OCI-LY1 (cell line): ENCODE measurements around the gene SLC27A1.

ENCODE experiments used
- EZH2 ChIP-seq: fragments of 200-600 bp; sonication (generic), shearing (Covaris generic); IDR thresholded peaks from 2 replicates; pipeline ENCODE4 v1.8.0; 2017; ENCODE audit warnings: borderline replicate concordance, mixed run types, mild to moderate bottlenecking, antibody characterized with exemption, low read length, moderate library complexity, mixed read lengths
- TF ChIP-seq, protein P1 (sequence below): fragments of 200-600 bp; sonication (generic), shearing (Covaris generic); IDR thresholded peaks from 2 replicates; pipeline ENCODE4 v1.5.1; 2017; ENCODE audit warnings: mild to moderate bottlenecking, antibody characterized with exemption, low read length, moderate library complexity, mixed read lengths

DNA sequence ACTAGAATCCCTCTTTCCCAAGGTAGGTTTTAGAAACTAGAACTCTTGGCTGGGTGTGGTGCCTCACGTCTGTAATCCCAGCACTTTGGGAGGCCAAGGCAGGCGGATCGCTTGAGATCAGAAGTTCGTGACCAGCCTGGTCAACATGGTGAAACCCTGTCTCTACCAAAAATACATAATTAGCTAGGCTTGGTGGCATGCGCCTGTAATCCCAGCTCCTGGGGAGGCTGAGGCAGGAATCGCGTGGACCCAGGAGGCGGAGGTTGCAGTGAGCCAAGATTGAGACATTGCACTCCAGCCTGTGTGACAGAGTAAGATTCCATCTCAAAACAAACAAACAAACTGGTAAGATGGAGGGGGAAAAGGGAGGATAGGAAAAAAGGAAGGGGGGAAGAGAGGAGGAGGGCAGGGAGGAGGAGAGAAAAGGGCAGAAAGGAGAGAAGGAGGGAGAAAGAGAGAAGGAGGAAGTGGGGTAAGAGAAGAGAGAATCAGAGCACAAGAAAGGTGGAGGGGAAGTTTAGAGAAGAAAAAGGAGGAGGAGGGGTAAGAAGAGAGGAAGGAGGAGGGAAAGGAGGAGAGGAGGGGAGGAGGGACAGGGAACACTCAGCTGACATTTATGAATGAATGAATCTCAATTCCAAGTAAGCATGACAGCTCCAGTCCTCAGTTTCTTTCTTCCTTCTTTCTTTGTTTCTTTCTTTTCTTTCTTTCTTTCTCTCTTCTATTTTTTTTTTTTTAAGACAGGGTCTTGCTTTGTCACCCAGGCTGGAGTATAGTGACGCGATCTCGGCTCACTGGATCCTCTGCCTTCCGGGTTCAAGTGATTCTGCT is 2.6 kb upstream of the SLC27A1 start:
- TF ChIP-seq, protein P1, sequence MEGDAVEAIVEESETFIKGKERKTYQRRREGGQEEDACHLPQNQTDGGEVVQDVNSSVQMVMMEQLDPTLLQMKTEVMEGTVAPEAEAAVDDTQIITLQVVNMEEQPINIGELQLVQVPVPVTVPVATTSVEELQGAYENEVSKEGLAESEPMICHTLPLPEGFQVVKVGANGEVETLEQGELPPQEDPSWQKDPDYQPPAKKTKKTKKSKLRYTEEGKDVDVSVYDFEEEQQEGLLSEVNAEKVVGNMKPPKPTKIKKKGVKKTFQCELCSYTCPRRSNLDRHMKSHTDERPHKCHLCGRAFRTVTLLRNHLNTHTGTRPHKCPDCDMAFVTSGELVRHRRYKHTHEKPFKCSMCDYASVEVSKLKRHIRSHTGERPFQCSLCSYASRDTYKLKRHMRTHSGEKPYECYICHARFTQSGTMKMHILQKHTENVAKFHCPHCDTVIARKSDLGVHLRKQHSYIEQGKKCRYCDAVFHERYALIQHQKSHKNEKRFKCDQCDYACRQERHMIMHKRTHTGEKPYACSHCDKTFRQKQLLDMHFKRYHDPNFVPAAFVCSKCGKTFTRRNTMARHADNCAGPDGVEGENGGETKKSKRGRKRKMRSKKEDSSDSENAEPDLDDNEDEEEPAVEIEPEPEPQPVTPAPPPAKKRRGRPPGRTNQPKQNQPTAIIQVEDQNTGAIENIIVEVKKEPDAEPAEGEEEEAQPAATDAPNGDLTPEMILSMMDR: no peak
- no peak for TF ChIP-seq EZH2
